ENCODE results near the gene ACOX3.

ACOX3 gene

DNA sequence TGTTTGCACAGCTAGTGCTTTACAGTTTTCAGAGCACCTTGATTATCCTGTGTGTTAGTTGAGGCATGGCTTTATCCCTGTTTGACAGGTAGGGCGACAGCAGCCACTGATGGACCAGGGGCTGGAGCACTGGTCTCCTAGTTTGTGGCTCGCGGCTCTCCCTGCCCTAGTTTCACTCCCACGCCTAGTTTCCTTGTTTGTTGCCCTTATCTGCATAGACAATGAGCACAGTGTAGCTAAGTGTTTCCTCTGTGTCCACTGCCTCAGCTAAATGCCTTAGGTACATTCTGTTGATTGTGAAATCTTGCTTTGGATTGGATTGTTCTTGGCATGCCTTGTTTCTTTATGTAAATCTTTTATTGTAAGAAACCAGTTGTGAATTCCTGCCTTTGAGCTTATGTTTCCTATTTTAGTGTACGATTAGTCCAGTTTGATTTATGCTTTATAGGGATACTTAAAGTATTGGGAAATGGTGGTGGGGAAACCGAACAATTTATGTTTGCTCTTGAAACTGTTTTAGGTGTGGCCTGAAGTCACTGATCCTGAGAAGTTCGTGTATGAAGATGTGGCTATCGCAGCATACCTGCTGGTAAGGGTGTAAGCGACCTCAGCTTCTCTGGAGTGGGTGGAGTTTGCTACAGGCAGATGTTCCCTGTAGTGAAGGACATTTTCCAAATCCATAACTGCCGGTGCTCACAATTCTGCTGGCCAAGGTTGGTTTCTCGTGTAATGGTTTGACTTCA is 11.1 kb upstream of the ACOX3 start:
- no peak overlapping the region for H3K9ac ChIP-seq (ENCODE audit: low read depth, low read length, poor library complexity, severe bottlenecking)
- H3K79me2 ChIP-seq (ENCODE audit: insufficient read depth, low read length): no peaks in the 10 kb centered on the region
- TF ChIP-seq EZH2phosphoT487 (IDR thresholded peaks at IDR 0.05; ENCODE audit: borderline replicate concordance): no peak
- TF ChIP-seq, protein P1, sequence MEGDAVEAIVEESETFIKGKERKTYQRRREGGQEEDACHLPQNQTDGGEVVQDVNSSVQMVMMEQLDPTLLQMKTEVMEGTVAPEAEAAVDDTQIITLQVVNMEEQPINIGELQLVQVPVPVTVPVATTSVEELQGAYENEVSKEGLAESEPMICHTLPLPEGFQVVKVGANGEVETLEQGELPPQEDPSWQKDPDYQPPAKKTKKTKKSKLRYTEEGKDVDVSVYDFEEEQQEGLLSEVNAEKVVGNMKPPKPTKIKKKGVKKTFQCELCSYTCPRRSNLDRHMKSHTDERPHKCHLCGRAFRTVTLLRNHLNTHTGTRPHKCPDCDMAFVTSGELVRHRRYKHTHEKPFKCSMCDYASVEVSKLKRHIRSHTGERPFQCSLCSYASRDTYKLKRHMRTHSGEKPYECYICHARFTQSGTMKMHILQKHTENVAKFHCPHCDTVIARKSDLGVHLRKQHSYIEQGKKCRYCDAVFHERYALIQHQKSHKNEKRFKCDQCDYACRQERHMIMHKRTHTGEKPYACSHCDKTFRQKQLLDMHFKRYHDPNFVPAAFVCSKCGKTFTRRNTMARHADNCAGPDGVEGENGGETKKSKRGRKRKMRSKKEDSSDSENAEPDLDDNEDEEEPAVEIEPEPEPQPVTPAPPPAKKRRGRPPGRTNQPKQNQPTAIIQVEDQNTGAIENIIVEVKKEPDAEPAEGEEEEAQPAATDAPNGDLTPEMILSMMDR (conservative IDR thresholded peaks at IDR 0.05; ENCODE audit: low read length): no peak
- no peaks in the 10 kb centered on the region for H3F3A ChIP-seq (ENCODE audit: low read depth)
- H3K36me3 ChIP-seq (ENCODE audit: insufficient read depth, low read length): peaks cover 73% of the 10 kb centered on the region; the same call in 1 of the 2 replicates
- H3K4me2 ChIP-seq (ENCODE audit: low read depth, low read length, poor library complexity, severe bottlenecking): no peak overlapping the region
- H3K9me2 ChIP-seq (replicated peaks; ENCODE audit: low read depth, low read length): no peaks in the 10 kb centered on the region
- no peak overlapping the region for H2AFZ ChIP-seq (ENCODE audit: low read length)
- no peaks in the 10 kb centered on the region for H4K20me1 ChIP-seq (ENCODE audit: insufficient read depth, low read length, poor library complexity, severe bottlenecking)
- H3K9me3 ChIP-seq (ENCODE audit: insufficient read depth, low read depth, low read length): no peaks in the 10 kb centered on the region
- no peaks in the 10 kb centered on the region for H3K27me3 ChIP-seq (ENCODE audit: insufficient read depth, low read length, poor library complexity, severe bottlenecking)
- no peak overlapping the region for H3K4me3 ChIP-seq (ENCODE audit: low read length, poor library complexity, severe bottlenecking)
- H3K4me1 ChIP-seq (ENCODE audit: insufficient read depth, low read length, poor library complexity, severe bottlenecking): no peaks in the 10 kb centered on the region

DNA sequence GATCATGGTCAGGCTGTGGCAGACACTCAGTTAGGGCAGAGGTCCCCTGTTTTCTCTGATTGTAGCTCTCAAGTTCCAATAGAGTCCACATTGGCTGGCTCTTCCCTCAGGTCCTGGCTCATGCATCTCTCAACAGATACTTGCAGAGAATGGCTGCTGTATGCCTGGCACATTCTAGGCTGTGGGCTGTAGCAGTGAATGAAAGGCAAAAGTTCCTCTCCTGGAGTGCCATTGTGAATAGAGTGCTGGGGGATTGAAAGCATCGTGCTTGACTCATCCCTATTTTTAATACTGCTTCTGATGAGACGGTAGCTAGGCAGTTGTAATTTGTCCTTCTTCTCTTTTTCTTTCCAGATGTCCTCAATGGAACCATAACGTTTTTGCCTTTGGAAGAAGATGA is 5.6 kb upstream of the ACOX3 start:
- no peaks in the 10 kb centered on the region for H3K27me3 ChIP-seq (ENCODE audit: insufficient read depth, low read length, poor library complexity, severe bottlenecking)
- H3F3A ChIP-seq (ENCODE audit: low read depth): no peaks in the 10 kb centered on the region
- no peaks in the 10 kb centered on the region for H3K9me2 ChIP-seq (replicated peaks; ENCODE audit: low read depth, low read length)
- H4K20me1 ChIP-seq (ENCODE audit: insufficient read depth, low read length, poor library complexity, severe bottlenecking): peaks cover 4% of the 10 kb centered on the region
- H3K79me2 ChIP-seq (ENCODE audit: insufficient read depth, low read length): peaks cover 43% of the 10 kb centered on the region
- no peaks in the 10 kb centered on the region for H3K9me3 ChIP-seq (ENCODE audit: insufficient read depth, low read depth, low read length)
- H3K9ac ChIP-seq (ENCODE audit: low read depth, low read length, poor library complexity, severe bottlenecking): no peak overlapping the region
- TF ChIP-seq EZH2phosphoT487 (IDR thresholded peaks at IDR 0.05; ENCODE audit: borderline replicate concordance): no peak
- TF ChIP-seq, protein P1 (conservative IDR thresholded peaks at IDR 0.05; ENCODE audit: low read length): no peak
- H2AFZ ChIP-seq (ENCODE audit: low read length): no peak overlapping the region
- no peak overlapping the region for H3K4me3 ChIP-seq (ENCODE audit: low read length, poor library complexity, severe bottlenecking)
- H3K4me1 ChIP-seq (ENCODE audit: insufficient read depth, low read length, poor library complexity, severe bottlenecking): peaks cover 14% of the 10 kb centered on the region
- peaks cover 24% of the 10 kb centered on the region; the same call in 1 of the 2 replicates for H3K36me3 ChIP-seq (ENCODE audit: insufficient read depth, low read length)
- H3K4me2 ChIP-seq (ENCODE audit: low read depth, low read length, poor library complexity, severe bottlenecking): peak overlapping the region; percentile 97

GRCh38 chr4:8443801-8444200 is 3.3 kb upstream of the ACOX3 start:
- H3K36me3 ChIP-seq (ENCODE audit: insufficient read depth, low read length): peaks cover 13% of the 10 kb centered on the region; the same call in 1 of the 2 replicates
- peaks cover 24% of the 10 kb centered on the region for H3K4me1 ChIP-seq (ENCODE audit: insufficient read depth, low read length, poor library complexity, severe bottlenecking)
- H3F3A ChIP-seq (ENCODE audit: low read depth): no peaks in the 10 kb centered on the region
- peaks cover 4% of the 10 kb centered on the region for H4K20me1 ChIP-seq (ENCODE audit: insufficient read depth, low read length, poor library complexity, severe bottlenecking)
- peak overlapping the region; percentile 88 for H3K9ac ChIP-seq (ENCODE audit: low read depth, low read length, poor library complexity, severe bottlenecking)
- H3K4me2 ChIP-seq (ENCODE audit: low read depth, low read length, poor library complexity, severe bottlenecking): peak overlapping the region; percentile 97
- H2AFZ ChIP-seq (ENCODE audit: low read length): no peak overlapping the region
- TF ChIP-seq, protein P1 (conservative IDR thresholded peaks at IDR 0.05; ENCODE audit: low read length): no peak
- no peak for TF ChIP-seq EZH2phosphoT487 (IDR thresholded peaks at IDR 0.05; ENCODE audit: borderline replicate concordance)
- H3K9me3 ChIP-seq (ENCODE audit: insufficient read depth, low read depth, low read length): no peaks in the 10 kb centered on the region
- H3K4me3 ChIP-seq (ENCODE audit: low read length, poor library complexity, severe bottlenecking): peak overlapping the region; percentile 92
- H3K79me2 ChIP-seq (ENCODE audit: insufficient read depth, low read length): peaks cover 63% of the 10 kb centered on the region
- H3K27me3 ChIP-seq (ENCODE audit: insufficient read depth, low read length, poor library complexity, severe bottlenecking): no peaks in the 10 kb centered on the region
- no peaks in the 10 kb centered on the region for H3K9me2 ChIP-seq (replicated peaks; ENCODE audit: low read depth, low read length)
